Measurements from ENCODE around the gene SLCO3A1. TPM values are rescaled to one million over a fixed set of nuclear protein-coding genes. Genes with fewer than 3 reads are reported as not detected.

Gene SLCO3A1
- 10 to 100 TPM; 13.0 to 15.1 TPM for total RNA-seq
- long read RNA-seq, full-length matches to known transcripts = 10 of 31 reads
- long read RNA-seq, partial matches to known transcripts = 12 of 31 reads
- long read RNA-seq, other reads (novel, unspliced or antisense) = 9 of 31 reads

DNA sequence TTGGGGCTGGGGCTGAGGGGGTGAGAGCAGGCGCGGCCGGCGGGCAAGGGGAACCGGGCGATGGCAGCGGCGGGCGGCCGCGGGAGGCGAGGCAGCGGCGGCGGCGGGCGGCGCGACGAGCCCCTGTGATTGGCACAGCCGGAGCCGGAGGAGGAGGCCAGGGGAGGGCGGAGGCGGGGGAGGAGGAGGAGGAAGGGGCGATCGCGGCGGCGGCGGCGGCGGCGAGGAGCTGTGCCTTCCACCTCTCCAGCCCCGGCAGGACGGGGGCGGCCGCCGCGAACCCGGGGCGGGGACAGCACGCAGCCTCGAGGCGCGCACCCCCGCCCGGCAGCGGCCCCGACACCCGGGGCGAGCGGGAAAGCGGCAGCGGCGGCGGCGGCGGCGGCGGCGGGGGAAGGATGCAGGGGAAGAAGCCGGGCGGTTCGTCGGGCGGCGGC lies at the start of gene SLCO3A1:
Gene SLCO3A1 (plus strand): TSS at position 198 of the 437 bp plus-strand sequence.
- ATAC-seq (peak; percentile 40), DNase-seq (peak; percentile 66 to 76)
- intact Hi-C loops (cut with DNase I, micrococcal nuclease) = no loop called here

DNA sequence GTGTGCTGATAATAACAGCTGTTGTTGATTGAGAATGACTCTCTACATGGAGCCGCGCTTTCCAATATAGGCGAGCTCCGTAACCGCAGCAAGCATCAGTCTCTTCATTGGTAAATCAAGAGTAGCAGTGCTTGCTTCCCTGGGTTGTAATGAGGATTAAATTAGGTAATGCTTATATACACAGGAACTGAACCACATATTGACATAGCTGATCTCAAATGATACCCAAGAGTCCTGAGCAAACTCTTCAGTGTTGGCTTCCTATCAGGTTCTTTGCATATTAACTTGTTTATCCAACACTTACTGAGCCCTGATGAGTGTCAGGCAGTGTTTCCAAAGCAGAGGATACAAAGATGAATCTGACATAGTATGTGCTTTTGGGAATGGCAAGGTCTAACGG lies 46.4 kb upstream of the SLCO3A1 start:
- ATAC-seq (no peak), DNase-seq (no peak)
- intact Hi-C loops (cut with DNase I, micrococcal nuclease) = no loop called here

DNA sequence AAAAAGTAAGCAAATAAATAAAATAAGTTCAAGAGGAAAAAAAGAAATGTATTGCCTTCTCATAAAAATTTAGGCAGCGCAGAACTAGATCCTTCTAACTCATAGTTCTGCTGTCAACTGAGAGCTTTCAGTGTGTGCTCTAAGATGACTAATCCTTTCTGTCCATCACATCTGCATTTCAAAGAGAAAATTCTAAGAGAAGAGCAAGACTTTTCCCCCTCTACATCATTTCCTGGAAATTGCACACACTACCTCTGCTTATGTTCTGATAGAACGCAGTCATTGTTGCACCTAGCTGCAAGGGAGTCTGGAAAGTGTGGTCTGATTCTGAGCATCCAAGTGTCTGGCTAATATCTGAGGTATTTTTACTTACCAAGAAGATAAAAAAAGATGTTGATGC lies 39.6 kb upstream of the SLCO3A1 start:
- ATAC-seq = no peak
- no peak for DNase-seq
- intact Hi-C loops (cut with DNase I, micrococcal nuclease) = no loop called here

DNA sequence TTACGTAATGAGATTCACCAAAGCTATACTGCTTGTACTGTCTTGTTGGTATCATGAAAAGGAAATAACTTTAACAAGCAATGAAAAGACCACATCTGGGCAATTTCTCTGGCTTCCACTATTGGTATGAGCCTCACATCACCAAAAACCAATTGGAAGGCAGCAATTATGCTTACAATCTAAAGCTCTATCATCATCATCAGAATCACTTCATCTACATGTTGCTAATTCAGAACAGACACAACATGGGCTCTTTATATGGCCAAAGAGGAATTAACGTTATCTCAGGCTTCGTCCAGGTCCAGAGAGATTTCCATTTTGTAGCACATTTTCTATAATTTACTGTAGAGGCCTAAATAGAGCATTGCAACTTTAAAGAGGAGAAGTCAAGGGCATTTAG lies 36.6 kb upstream of the SLCO3A1 start:
- intact Hi-C loops (cut with DNase I, micrococcal nuclease) = no loop called here
- ATAC-seq (no peak), DNase-seq (no peak)

DNA sequence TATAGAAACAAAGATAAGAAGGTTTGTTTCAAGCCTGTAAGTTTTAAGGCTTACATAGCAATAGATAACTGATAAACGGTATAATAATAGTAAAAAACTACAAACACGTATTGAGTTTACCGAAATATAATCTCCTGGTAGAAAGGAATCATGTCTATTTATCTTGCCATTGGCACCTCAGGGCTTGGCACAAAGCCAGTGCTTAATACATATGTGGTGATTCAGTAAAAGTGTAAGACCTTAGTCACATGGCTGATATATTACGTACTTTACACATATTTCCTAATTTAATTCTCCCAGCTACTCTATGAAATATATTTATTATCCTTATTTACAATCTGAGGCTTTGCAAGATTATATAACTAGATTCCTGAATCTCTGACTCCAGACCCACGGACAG lies 32.0 kb upstream of the SLCO3A1 start:
- ATAC-seq (no peak), DNase-seq (no peak)
- intact Hi-C loops (cut with DNase I, micrococcal nuclease) = no loop called here

DNA sequence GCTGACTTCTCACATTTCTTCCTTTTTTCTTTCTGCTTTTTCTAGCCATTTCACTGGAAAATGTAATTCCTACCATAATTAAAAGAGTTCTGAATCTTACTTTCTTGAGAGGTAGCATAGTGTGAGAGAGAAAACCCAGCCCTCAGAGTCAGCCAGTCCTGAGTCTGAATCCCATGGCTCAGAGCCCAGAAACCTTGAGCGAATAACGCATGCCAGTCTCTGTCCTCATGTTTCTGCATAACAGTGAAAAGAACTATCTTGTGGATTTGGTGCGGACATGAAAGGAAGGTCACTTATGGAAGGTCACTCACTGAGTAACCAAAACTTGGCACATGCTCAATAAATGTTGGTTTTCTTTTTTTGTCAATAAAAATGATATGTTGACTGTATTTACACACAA lies 29.3 kb upstream of the SLCO3A1 start:
- no peak for ATAC-seq
- DNase-seq = no peak
- intact Hi-C loops (cut with DNase I, micrococcal nuclease) = no loop called here

DNA sequence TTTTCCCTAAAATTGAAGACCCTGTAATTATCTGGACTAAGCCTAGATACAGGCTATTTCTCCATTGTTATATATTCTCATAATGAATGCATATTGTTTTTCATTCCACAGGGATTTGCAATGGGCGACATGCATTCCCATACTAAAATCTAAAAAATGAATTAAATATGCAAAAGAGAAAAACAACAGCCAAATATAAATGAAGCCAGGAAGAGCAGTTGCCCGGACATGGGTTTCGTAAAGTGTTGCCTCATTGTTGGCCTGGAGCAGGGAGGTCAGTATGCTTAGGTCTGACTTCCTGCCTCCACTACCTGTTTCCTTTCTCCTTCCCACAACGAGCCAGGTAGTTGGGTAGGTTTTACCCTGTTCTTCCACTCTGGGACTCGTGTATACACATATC lies 27.1 kb upstream of the SLCO3A1 start:
- intact Hi-C loops (cut with DNase I, micrococcal nuclease) = no loop called here
- DNase-seq = no peak
- ATAC-seq = no peak

DNA sequence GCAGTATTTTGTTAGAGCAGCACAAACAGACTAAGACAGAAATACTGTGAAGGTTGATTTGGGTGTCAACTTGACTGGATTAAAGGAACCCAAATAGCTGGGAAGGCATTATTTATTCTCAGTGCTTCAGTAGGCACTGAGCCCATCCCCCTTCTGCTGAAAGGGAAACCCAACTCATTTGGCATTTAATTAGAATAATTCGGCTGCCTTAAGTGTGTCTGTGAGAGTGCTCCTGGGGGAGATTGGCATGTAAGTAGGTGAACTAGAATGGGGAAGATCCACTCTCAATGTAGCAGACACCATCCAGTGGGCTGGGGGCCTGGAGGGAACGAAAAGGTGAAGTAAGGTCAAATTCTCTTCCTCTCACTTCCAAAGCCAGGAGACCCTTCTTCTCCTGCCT lies 20.5 kb upstream of the SLCO3A1 start:
- DNase-seq = no peak
- ATAC-seq = no peak
- intact Hi-C loops (cut with DNase I, micrococcal nuclease) = no loop called here

DNA sequence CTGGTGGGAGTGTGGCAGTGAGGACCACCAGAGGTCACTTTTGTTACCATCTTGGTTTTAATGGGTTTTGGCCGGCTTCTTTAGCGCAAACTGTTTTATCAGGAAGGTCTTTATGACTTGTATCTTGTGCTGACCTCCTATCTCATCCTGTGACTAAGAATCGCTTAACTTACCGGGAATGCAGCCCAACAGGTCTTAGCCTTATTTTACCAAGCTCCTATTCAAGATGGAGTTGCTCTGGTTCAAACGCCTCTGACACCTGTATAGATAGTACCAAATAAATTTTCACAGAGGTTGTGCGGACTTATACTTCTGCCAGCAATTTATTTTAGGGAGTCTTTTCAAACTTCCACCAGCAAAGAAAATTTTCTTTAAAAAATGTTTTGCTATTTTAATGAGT lies 13.6 kb upstream of the SLCO3A1 start:
- ATAC-seq (no peak), DNase-seq (no peak)
- intact Hi-C loops (cut with DNase I, micrococcal nuclease) = loop anchor here in 1 of 2 donors (10.0 kb wide), 2 partner anchors 145 to 535 kb away; no protein-coding TSS in a partner anchor

DNA sequence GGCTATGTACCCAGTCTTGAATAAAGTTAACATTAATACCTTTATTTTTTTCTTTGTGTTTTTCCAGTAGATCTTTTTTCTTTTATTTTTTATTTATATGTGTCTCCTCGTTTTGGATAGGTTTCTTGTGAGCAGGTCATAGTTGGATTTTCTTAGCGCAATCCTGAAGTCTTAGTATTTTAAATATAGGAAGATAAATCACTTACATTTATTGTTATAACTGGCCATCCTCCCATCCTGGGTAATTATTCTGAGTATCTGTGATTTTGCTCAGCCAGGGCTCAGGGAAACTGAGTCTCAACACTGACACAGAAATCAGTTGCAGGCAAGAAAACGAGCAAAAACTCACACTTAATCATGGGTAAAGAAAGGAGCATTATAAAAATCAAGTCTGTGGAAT lies 11.6 kb upstream of the SLCO3A1 start:
- ATAC-seq (no peak), DNase-seq (no peak)
- intact Hi-C loops (cut with DNase I, micrococcal nuclease) = loop anchor here in 1 of 2 donors (10.0 kb wide), 2 partner anchors 147 to 537 kb away; no protein-coding TSS in a partner anchor

DNA sequence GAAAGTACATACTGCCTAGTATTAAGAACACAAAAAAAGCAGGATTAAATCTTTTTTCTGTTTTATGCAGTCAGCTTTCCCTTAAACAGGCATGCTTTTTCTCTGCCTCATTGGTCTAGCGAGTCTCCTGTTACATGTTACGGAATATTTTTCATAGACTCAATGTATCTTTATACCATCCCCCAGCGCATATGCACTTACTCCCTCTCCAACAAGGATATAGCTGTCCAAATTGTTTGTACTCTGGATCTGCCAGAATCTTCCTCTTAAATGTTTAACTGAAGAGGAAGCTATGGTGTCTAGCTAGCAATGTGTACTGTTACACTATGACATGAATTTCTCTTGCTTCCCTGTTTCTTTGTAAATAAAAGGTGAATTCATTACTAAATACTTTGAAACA lies 9.2 kb upstream of the SLCO3A1 start:
- DNase-seq (no peak), ATAC-seq (no peak)
- intact Hi-C loops (cut with DNase I, micrococcal nuclease) = loop anchor here in 1 of 2 donors (10.0 kb wide), 2 partner anchors 150 to 540 kb away; no protein-coding TSS in a partner anchor

DNA sequence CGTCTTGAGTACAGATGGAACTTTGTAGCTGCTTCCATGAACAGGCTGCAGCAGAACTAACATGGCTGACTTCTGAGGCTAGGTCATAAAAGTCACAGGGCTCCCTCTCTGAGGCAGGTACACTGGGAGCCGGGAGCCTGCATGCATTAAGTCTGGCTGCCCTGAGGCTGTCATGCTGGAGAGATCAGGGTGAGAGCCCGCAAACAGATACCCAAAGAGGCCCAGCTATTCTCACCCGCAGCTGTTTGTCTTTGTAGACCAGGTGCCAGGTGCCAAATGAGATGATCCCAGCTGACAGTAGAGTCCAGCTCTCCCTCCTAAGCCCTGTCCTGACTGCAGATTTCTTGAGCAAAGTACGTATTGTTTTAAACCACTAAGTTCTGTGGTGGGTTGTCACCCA lies 8.6 kb upstream of the SLCO3A1 start:
- intact Hi-C loops (cut with DNase I, micrococcal nuclease) = loop anchor here in 1 of 2 donors (10.0 kb wide), 2 partner anchors 150 to 540 kb away; no protein-coding TSS in a partner anchor
- no peak for DNase-seq
- ATAC-seq = no peak

DNA sequence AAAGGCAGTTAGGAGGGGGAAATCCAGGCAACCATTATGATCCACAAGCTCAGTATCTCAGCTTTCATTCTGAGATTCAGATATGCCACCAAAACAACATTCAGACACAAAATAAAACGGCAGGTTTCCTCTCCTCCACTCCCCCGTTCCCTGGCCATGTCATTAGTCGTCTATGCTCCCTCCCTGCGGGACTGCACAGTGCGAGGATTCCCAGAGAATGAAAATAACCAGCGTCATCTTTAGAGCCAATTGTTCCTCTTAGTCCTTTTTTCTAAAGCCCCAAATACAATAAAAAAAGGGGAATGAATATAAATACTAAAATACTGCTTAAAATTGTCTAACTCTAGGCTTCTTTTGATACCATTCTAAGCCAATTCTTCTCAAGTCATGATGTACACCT lies 7.8 kb upstream of the SLCO3A1 start:
- DNase-seq = no peak
- no peak for ATAC-seq
- intact Hi-C loops (cut with DNase I, micrococcal nuclease) = loop anchor here in 1 of 2 donors (10.0 kb wide), 2 partner anchors 151 to 541 kb away; no protein-coding TSS in a partner anchor

DNA sequence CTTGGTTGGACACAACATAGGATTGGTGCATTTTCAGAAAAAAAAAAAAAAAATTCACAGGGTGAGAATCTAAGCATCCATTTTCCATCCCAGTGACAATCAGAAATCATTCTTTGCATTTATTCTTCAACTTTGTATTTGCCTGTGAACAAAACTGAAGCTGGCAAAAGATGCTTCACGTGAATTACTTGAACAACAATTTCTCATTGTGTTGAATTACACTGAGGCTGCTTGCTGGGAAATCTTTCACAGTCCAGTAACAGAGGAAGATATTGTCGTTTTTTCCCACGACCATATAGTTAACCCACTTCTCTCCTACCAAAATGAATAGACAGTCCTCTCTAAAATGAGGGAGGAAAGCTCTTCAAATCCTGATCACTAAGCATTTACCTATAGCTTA lies 4.3 kb upstream of the SLCO3A1 start:
- no peak for ATAC-seq
- intact Hi-C loops (cut with DNase I, micrococcal nuclease) = loop anchor here in 1 of 2 donors (10.0 kb wide), 2 partner anchors 154 to 544 kb away; no protein-coding TSS in a partner anchor
- DNase-seq = no peak

DNA sequence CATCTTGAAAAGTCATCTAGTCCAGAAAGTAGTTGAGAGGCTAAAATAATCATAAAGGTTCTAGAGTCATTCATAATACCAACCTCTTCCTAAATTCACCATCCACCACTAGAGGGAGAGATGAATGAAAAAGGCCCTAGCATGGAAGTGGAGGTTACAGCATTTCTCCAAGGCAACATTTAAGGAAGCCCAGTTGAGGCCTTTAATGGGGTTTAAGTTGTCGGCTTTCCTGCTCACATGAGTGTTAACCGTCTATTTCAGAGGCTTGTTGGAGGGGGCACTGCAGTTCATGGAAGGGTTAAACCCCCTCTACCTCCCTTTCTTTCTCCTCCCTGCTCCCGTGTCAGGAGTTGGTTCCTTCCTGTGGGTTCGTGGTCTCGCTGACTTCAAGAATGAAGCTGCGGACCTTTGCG lies 3.8 kb upstream of the SLCO3A1 start:
- no peak for ATAC-seq
- intact Hi-C loops (cut with DNase I, micrococcal nuclease) = loop anchor here in 1 of 2 donors (10.0 kb wide), 2 partner anchors 155 to 545 kb away; no protein-coding TSS in a partner anchor
- DNase-seq = no peak

DNA sequence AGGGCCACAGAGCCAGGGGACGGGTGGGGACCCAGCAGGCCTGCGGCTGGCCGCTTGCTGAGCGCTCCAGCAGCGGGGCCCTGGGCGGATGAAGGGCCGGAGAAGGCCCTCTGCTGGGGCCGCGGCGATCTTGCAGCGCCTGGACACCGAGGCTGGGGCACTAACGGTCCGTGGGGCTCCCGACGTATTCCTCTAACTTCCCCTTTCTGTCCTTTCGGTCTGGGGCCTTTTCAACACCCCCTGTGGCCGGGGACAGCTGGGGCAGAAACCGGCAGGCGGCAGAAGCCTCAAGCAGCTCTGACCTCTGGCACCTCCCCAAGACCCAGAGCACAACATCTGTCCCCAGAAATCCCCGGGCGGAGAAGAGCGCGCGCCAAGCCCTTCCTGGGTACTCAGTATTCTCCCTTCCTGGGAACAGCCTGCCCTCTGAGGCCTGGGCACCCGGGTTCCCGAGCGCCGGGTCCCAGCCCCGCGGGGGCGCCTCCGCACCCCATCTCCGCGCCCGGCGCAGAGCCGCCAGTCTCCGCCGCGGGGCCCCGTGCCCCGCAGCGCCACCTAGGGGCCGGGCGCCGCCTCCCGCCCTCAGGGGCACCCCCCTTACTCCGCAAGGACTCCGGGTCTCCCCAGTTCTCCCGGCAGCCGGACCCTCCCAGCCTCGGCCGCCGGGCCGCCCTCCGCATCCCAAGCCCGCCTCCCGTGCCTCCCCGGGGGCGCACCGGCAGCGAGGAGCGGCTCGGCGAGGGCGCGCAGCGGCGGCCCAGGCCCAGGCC lies 582 bp upstream of the SLCO3A1 start:
- peak; percentile 72 to 77 for DNase-seq
- intact Hi-C loops (cut with DNase I, micrococcal nuclease) = no loop called here
- ATAC-seq = peak; percentile 73

DNA sequence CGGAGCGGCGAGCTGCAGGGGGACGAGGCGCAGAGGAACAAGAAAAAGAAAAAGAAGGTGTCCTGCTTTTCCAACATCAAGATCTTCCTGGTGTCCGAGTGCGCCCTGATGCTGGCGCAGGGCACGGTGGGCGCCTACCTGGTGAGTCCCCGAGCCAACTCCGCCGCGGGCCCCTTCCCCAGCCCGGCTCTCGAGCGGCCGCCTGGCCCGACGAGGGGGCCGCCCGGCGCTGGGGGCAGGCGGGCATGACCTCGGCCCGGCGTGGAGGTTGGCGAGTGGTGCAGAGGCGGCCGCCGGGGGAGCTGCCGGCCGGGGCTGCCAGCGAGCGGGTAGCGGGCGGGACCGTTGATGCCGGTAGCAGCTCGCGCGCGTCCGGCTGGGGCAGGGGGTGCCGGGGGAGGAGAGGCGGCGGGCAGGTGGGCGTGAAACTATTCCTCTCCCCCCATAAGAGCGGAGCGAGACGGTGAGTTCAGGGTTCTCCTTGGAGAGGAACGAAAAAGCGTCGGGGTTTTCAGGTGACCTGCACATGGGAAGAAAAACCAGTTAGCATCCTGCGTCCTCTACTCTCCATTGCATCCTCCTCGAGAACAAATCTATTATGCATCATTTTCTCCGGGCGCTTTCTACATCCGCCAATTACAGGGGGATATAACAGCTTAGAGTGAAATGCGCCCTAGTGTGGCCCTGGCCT lies 585 bp downstream of the SLCO3A1 start:
- DNase-seq (peak; percentile 43 to 57), ATAC-seq (peak; percentile 34)
- intact Hi-C loops (cut with DNase I, micrococcal nuclease) = no loop called here

DNA sequence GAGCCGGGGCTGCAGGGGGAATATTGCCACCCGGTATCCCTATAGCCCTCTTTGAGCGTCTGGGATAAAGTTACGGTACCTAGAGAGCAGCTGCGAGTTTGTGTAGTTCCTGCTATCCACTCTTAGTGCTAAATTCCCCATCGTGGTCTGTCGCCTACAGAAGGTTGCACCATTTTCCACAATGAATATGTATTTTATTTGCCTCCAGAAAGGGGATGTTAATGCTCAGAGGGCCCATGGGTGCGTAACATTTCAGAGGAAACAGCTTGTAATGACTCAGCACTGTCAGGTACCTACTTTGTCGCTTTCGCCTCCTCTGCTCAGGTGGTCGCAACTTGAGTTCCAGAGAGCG lies 1.1 kb downstream of the SLCO3A1 start:
- ATAC-seq = no peak
- DNase-seq = no peak
- intact Hi-C loops (cut with DNase I, micrococcal nuclease) = no loop called here

DNA sequence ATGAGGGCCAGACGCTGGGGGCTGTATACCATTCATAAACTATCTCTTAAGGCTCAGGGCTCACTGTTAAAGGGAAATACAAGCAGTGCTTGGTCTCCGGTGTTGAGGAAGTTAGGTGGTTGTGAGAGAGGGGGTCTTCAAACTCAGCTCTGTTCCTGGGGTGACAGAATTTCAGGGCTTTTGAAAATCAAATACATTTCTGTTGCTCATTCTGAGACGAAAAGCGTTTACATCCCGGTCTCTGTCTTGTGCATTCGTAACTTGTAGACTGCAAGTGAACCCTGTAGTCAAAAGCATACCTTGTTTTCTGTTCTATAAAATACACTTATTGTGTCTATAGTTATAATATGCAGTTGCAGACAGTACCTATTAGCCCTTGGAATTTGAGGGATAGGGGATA lies 1.7 kb downstream of the SLCO3A1 start:
- ATAC-seq (no peak), DNase-seq (no peak)
- intact Hi-C loops (cut with DNase I, micrococcal nuclease) = no loop called here

Data from left colon (tissue), 2 donors.